8988T (cell line): ENCODE data around the gene TTC9B.

Source experiments
- DNase-seq: peaks from one replicate; pipeline ENCODE4 v3.0.0; 2011

The TTC9B gene

DNA sequence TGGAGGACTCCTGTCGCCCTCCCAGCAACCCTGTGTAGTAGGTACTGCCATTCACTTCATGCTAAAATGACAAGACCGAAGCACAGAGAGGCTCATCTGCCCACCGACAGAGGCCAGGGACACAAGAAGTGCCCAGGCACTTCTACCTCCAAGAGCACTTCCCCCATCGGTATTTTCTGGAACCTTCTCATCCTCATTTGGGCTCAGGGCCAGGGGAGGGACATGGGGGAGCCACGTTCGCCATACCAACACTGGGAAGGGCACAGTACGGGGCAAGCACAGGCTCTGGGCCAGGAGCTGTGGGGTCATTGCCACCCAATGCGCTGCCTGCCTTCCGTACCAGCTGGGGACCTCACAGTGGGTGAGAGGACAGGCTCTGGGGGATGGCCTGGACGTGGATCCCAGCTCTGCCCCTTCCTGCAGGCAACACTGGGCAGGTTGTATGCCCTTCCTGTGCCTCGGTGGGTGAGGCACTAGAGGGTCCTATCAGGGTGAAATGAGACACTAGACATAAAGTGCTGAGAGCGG, 29.6 kb upstream of the TTC9B start:
- no peak for DNase-seq

DNA sequence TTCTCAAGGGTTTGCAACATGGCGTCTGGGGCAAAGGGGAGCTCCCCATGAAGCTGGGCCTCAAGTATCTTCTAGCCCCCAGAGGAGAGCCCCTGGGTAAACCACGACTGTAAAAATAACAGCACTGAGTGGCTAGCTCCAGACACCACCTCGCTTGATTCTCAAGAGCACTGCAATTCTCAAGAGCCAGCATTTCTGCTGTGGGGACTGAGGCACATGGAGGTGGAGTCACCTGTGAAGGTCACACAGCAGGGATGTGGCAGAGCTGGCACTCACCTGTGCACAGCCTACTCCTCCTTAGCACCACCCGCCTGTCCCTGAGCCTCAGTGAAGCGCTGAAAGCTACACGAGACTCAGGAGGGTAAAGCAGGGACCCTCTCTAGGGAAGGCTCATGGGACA, 29.0 kb upstream of the TTC9B start:
- no peak for DNase-seq

DNA sequence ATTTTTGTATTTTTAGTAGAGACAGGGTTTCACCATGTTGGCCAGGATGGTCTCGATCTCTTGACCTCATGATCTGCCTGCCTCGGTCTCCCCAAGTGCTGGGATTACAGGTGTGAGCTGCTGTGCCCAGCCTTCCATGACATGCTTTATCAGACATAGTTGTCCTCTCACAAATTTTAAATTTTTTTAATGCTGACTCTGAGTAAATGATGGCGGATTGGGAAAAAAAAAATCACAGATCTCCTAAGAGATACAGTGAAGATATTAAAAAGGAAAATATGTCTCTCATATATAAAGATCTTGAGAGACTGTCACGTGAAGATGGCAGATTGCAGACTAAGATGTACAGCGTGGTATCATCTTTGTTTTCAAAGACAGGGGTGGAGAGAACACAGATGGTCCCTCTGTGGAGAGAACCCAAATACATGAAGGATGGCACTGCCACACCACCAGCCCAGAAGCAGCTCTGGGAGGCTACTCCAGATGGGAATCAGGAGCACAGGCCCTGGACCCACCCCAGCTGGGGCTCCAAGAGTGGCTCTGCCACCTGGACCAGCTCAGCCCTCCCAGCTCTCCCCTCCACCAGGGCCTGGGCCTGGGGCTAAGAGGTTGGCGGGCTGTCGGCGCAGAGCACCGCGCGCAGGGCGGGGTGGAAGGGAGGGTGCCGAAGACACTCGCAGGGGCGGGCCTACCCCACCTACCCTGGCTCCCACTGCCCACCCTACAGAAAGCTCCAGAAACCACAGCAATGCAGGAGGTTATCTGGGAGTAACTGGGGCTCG, 28.3 kb upstream of the TTC9B start:
- no peak for DNase-seq

DNA sequence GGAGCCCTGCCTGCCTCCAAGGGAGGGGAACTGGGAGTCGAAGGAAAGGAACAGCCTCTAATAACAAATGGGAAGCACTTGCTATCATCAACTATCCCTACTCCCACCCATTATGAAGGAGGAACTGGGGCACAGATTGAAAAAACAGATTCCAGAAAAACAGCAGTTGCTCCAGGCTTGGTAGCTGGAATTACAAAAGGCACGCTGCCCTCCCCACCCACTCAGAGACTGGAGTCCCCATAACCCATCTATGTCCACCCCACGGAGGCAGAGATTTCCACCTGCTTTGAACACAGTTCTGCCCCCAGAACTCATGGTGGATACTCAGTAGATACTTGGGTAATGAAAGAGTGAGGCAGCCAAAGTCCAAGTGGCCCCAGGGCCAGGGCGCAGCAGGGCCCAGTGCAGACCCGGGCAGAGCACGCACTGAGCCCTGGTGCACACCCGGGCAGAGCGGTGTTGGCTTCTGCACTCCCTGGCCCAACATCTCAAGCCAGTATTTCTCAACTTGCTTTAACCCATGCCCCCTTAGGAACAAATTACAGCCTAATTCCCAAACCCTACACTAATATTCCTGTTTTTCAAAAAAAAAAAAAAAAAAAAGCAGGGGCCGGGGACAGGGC, 27.4 kb upstream of the TTC9B start:
- DNase-seq, result no peak

DNA sequence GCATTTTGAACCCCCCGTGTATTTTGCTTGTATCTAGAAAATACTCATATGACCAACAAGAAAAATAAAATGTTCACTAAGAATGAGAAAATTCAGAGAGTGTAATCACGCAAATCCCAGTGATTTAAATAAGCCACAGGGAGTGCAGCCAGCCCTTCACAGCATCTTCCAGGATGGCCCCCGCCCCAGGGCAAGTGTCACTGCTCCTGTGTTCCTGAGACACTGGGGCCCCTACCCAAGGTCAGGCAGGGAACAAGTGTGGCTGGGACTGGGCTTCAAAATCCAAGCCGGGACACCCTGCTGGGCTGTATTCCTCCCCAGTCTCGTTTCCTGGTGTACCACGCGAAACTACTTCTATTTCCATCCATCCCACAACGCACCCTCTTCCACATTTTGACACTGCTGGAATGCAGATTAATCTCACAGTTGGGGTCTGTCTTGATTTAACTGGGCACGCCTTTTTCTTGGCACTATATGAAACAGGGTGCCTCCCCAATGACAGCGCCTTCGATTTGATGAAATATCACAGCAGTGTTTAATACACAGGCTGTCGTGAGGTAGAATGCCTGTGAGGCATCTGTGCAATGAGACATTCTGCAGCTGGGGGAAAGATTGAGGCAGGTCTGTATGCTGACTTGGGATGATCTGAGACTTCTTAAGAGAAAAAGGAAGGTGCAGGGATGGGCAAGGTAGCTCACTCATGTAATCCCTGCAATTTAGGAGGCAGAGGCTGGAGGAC, 26.6 kb upstream of the TTC9B start:
- DNase-seq, result no peak

DNA sequence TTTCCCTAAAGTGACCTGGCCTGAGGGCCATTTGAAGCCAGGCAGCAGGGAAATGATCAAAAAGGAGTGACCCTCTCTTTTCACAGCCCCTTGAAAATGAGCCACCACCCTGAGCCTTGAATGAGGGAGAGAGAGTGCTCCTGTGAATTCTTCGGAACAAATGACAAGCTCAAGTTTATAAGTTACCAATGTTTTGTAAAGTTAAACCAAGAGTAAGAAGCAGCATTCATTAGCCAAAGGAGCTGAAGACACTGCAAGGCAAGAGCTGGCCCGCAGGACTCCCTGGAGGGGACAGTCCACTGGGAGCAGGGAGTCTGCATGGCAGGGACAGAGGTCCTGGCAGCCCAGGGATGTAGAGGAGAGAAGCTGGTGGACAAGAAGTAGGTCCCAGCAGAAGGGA, 25.0 kb upstream of the TTC9B start:
- DNase-seq, result no peak

DNA sequence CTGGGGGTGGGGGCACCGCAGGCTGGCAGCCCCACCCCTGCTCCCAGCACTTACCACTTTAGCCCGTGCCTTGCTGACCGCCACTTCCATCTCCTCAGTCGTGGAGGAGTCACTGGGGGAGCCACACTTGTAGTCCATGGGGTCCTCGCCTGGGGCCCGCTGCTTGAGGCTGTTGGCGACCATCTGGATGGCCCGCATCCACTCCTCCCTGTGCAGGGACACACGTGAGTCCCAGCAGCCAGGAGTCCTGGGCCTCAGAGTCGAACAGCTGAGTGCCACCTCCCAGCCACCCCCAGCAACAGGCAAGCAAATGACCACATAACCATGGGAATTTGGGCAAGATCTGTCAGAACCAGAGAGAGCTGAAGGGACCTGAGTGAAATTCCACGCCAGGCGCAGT, 24.3 kb upstream of the TTC9B start:
- no peak for DNase-seq

DNA sequence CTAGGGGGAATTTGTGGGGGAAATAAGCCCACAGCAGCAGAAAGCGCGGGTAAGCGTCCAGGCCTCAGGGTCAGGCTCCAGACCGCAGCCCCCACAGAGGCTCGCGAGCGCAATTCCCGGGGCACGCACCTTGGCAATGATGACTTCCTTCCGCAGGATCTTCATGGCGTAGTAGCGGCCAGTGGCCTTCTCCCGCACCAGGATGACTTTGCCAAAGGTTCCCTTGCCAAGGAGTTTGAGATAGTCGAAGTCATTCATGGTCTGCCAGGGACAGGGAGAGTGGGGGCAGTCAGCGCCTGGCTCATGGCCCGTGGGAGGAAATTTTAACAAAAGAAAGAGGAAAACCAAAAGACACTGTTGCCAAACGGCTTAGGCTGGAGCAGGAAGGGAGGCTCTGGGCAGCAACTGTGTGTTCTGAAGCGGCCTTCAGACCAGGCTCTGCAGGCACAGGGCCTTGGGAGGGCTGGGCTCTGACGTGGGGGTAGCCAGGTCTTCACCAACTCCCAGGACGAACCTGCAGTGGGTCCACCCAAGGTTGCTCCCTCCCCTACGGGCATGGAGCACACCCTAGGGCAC, 23.7 kb upstream of the TTC9B start:
- no peak for DNase-seq

DNA sequence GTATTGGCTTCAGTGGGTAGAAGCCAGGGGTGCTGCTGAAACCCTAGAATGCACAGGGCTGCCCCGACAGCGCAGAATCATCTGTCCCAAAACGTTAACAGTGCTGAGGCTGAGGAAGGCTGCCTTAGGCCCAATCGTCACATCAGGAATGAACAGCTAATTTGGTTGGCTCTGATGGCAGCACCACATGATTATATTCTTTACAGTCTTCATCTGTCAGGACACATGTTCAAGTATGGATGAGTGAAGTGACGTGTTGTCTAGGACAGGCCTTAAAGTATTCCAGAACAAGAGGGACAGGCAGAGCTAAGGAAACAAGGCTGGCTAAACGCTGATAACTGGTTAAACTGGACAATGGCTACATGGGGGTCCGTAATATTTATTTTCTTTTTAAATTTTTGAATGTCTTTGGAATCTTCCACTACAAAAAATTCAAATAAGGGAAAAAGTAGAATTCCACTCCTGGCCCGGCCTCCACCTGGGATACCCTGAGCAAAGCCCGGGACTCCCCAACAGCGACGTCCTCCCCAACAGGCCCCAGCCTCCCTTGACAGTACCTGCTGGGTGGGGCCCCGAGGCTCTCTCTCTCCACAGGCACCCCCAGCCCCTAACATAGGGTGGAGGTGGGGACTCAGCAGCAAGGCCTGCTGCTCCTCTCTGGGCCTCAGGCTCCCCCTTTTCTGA, 23.1 kb upstream of the TTC9B start:
- no peak for DNase-seq

DNA sequence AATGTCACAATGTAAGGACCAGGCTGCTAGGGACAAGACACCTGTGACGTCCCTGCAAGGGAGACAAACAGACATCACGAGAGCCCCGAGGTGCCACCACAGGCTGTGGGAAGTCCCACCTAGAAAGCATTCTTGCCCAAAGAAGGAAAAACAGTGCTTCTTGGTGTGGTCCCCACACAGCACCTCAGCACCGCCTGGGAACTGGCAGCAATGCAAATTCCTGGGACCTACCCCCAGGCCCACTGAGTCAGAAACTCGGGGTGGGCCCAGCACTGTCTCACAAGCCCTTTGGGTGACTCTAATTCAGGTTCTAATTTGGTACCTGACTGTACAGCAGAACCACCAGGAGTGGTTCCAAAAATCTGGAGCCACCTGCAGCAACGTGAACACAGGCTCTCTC, 22.1 kb upstream of the TTC9B start:
- DNase-seq, result no peak

DNA sequence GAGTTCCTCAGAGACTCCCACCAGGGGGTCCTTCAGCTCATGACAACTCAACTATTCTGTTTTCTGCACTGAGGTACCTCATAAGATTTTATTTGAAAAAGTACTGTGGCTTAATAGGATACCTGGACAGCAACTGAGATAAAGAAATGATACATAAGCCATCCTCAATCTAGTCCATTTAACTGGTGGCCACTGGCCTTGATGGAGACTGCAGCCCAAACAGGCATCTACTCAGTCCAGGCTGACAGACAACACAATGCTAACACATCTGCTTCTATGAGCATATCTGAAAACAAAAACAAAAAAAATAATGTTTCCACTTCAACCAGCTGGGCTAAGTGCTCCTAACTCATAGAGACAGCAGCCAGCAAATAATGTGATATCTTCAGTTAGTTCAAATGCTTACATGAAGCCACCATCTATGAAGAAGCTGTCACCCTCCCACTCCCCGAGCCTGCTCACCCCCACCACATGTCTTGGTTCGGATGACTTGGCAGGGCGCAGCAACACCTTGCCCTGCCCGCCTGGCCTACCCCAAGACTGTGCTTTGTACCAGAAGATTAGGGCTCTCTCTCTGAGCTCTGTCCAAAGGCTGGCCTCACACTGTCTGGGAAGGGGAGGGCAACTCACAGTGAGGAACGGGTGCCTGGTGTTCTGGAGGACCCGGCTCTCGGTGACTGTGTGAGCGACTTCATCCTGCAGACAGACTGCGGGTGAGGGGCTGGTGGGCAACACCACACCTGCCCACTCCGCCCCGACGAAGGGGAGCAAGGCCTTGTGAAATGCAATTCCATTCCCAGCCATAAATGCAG, 21.4 kb upstream of the TTC9B start:
- no peak for DNase-seq

DNA sequence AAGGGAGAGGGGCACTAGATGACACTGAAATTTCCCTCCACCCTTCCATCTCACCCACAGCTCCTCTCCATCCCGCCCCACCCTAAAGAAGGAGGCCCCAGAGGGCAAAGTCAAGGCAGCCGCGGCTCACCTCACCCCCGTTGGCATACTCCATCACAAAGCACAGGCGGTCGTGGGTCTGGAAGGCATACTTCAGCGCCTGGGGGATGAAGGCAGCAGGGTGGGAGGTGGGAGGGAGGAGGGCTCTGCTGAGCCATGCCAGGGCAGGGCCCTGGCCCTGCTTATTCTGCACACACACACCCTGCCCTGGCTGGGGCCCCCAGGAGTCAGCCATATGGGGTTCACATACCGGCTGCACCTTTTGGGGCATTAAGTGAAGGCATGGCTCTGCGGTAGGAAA, 20.6 kb upstream of the TTC9B start:
- no peak for DNase-seq

DNA sequence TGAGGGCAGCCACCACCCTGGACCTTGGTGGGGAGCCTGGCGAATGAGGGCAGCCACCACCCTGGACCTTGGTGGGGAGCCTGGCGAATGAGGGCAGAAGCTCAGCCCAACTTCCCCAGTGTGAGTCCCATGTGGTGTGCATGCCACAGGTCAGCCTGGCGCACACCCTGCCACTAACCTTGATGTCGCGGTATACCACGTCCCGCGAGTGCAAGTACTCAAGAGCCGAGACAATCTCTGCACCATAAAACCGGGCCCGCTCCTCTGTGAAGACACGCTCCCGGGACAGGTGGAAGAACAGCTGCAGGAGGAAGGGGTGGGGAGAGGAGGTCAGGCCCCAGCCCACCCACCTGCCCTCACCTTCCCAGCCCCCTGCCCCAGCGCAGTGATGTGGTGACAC, 19.6 kb upstream of the TTC9B start:
- DNase-seq, result no peak

DNA sequence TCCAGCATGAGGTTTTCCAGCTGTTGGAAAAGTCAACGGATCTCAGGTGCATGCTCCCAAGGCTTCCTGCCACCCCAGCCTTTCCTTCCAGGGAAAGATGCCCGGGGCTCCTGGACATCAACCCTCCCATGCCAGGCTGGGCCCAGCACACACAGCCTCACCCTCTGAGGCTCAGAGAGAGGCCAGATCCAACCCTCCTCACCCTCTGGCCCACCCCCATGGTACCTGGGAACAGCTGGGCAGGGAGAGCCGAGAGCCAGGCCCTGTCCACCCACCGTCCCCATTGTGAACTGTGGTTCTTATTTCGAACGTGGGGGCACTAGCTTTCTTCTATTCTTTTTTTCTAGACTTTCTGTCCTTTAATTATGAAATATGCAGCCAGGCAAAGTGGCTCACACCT, 18.2 kb upstream of the TTC9B start:
- DNase-seq, result no peak

DNA sequence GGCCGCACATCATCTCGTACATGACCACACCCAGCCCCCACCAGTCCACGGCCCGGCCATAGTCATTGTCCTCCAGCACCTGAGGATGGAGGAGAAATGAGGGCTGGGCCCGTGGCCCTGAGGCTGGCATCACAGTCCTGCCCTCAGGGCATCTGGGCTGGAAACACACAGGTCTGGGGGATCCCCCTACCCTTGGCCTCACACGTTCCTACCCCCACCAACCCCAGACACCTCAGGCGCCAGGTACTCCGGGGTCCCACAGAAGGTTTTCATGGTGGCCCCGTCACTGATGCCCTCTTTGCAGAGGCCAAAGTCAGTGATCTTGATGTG, 17.8 kb upstream of the TTC9B start:
- DNase-seq, result no peak

DNA sequence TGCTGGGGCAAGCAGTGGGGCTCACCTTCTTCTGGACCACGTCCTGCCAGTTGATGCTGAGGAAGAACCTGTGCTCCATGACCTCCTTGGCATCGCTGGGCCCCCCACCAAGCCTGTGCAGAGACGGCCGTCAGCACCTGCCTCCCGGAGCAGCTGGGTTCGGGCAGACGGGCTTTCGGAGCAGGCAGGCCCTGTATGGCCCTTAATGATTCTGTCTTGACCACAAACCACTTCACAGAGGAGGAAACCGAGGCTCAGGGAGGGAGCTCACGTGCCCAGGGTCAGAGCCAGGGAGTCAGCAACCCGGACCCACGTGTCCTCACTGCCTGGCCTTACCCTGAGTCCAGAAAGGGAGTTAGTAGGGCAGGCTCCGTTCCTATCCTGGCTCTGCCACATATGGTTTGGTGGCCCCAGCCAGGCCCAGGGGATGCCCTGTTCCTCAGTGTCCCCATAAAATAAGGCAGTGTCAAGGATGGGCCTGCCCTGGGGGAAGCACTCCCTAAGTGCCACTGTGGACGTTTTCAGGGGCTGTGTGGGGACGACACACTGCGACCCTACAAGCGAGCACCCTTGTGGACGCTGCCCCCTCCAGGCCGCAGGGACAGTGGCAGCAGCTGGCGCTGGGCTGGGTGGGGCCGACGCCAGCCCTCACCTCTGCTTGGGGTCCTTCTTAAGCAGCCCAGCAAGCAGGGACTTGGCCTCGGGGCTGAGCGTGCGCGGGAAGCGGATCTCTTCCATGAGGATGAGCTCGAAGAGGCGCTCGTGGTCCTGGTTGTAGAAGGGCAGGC, 17.2 kb upstream of the TTC9B start:
- no peak for DNase-seq

DNA sequence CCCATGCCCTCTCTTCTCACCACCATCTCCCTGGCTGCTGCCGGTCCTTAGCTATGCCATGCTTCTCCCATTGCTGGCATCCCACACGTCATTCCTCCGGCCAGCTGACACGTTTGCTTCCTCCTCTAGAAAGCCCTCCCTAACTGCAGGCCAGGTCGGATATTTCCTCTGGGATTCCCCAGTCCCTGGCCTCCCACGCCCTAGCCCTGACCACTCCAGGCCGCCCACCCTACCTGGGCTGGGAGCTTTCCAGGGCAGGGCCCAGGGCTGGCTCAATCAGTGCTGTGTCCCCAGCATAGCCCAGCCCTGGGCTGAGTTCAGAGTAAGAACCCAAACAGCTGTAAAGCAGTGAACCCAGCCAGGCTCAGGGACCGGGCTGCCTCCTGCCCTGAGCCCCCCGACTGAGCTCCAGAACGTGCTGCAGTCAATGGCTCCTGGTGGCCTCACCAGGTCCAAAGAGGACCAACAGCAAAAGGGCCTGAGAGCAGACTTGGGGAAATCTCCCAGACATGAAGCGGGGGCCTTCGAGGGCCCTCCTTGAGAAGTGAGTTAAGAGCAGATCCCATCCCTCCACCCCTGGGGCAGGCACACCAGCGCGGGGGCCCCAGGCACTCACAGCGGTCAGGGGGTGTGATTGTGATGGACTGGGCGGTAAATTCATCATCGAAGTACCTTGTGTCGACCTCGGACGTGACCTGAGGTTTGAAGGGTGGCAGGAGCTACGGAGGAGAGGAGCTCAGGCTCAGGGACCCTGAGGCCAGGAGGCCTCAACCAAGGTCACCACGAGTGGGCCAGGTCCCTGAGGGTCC, 16.4 kb upstream of the TTC9B start:
- DNase-seq, result no peak

DNA sequence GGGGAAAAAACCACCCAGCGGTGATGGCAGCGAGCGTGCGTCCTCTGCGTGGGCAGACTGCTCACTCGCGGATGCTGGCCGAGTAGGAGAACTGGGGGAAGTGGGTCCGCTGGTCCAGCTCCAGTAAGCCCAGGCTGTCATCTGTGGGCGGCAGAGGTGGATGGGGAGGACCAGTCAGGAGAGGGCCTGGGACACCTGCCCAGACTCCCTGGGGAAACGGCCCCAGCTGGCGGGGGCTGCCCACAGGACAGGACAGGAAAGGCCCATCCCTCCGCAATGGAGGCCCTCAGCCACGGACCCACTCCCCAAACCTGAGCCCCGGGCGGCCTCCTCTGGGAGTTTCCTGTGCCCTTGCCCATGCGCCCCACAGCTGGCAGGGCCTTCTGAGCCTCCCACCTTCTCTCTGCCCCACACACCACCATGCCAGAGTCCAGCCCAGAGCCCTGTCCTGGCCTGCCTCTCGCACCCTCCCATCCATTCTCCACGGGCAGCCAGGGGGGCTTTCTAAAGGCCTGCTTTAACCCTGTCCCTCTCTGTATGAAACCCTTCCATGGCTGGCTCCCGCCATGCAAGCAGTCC, 15.7 kb upstream of the TTC9B start:
- no peak for DNase-seq

DNA sequence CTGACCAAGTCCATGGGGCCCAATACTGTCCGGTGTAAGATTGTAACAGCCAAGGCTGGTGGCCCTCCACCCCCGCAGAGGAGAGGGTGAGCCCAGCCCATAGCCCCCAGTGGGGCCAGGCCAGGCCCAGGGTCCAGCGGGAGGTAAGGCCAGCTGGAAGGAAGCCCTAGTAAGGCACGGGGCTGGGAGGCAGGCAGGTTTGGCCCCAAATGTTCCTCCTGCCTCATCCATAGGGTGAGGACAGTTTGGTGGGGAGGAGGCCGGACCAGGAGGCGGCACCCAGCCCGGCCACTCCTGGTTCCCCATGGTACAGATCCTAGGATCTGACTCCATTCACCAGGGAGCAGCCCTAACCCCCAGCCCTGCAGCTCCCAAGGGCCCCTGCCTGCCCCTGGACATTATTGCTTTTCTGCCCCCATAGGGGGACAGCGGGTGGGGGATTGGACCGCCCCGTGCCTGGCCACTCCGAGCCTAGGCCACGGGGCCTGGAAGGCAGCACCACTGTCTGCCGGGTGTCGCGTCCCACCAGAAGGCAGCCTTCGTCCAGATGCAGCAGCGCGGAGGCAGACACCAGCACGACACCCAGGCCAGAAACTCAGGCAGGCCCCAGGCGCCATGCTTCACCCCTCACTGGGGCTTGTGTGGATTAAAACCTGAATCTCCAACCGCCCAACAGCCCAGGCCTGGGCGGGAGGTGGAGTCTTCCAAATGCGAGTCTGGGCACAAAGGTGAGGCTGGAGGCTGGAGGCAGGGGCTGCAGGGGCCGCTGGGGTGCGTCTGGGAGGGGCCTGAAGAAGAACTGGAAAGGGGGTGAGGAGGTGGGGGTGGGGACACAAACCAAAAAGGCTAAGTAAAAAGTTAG, 15.0 kb upstream of the TTC9B start:
- DNase-seq, result no peak
